GM18499 (cell line): ENCODE data around the gene THBS4.

Experiments used
- ATAC-seq: cut with Tn5 transposase; IDR thresholded peaks from one replicate; pipeline ENCODE4 v1.9.1; 2021; ENCODE audit warnings: moderate number of reproducible peaks; ENCODE audit not compliant: insufficient read depth, unreplicated experiment

The THBS4 gene

GRCh38 chr5:80042330-80042729 is 7.2 kb downstream of the THBS4 start:
- ATAC-seq: no peak

- no peak for ATAC-seq
Measured at GRCh38 chr5:80043187-80043586, 8.0 kb downstream of the THBS4 start.

- no peak for ATAC-seq
Measured at GRCh38 chr5:80048084-80048780, 13.1 kb downstream of the THBS4 start.

- ATAC-seq: no peak
Measured at GRCh38 chr5:80052464-80052863, 17.3 kb downstream of the THBS4 start.

- no peak for ATAC-seq
Measured at GRCh38 chr5:80054682-80055081, 19.5 kb downstream of the THBS4 start.

- no peak for ATAC-seq
Measured at GRCh38 chr5:80055491-80056170, 20.5 kb downstream of the THBS4 start.

GRCh38 chr5:80057099-80057498 is 22.0 kb downstream of the THBS4 start:
- no peak for ATAC-seq

GRCh38 chr5:80057921-80058320 is 22.8 kb downstream of the THBS4 start:
- ATAC-seq: no peak

GRCh38 chr5:80059354-80059980 is 24.3 kb downstream of the THBS4 start:
- no peak for ATAC-seq

GRCh38 chr5:80060966-80061365 is 25.8 kb downstream of the THBS4 start:
- no peak for ATAC-seq

- no peak for ATAC-seq
Measured at GRCh38 chr5:80061547-80061946, 26.4 kb downstream of the THBS4 start.

- no peak for ATAC-seq
Measured at GRCh38 chr5:80064124-80064523, 29.0 kb downstream of the THBS4 start.

- no peak for ATAC-seq
Measured at GRCh38 chr5:80067016-80067415, 31.9 kb downstream of the THBS4 start.

- ATAC-seq: no peak
Measured at GRCh38 chr5:80067531-80068245, 32.5 kb downstream of the THBS4 start.

- no peak for ATAC-seq
Measured at GRCh38 chr5:80068246-80068636, 33.1 kb downstream of the THBS4 start.

GRCh38 chr5:80068775-80069174 is 33.6 kb downstream of the THBS4 start:
- no peak for ATAC-seq

GRCh38 chr5:80069251-80069800 is 34.2 kb downstream of the THBS4 start:
- ATAC-seq: no peak

- ATAC-seq: no peak
Measured at GRCh38 chr5:80069918-80070318, 34.8 kb downstream of the THBS4 start.

GRCh38 chr5:80070338-80071056 is 35.3 kb downstream of the THBS4 start:
- no peak for ATAC-seq

GRCh38 chr5:80071510-80072021 is 36.4 kb downstream of the THBS4 start:
- ATAC-seq: no peak
